BLaER1 treated with 17β-estradiol and CSF1 and Interleukin-3, amounts not matched to agents 10 nM and 100 nM (cell line): Measurements from ENCODE around the gene CCDC9B.
A peak's percentile ranks its signal among the peaks of the same experiment; 100 is the strongest.

Experiments
- H3K27ac ChIP-seq, 11 experiments: shearing (Covaris generic); formaldehyde crosslinking; 2 replicates each; pipeline ENCODE4 v1.8.1; 2022
- H3K27me3 ChIP-seq, 11 experiments: shearing (Covaris generic); formaldehyde crosslinking; 2 replicates each; pipeline ENCODE4 v1.8.1; 2022
- H3K36me3 ChIP-seq, 11 experiments: shearing (Covaris generic); formaldehyde crosslinking; 2 replicates each; pipeline ENCODE4 v1.8.1; 2022
- H3K4me1 ChIP-seq, 10 experiments: shearing (Covaris generic); formaldehyde crosslinking; 2 replicates each; pipeline ENCODE4 v1.8.1; 2022
- H3K4me2 ChIP-seq, 11 experiments: shearing (Covaris generic); formaldehyde crosslinking; 2 replicates each; pipeline ENCODE4 v1.8.1; 2022
- H3K4me3 ChIP-seq, 10 experiments: shearing (Covaris generic); formaldehyde crosslinking; 2 replicates each; pipeline ENCODE4 v1.8.1; 2022
- H3K9ac ChIP-seq, 11 experiments: shearing (Covaris generic); formaldehyde crosslinking; 2 replicates each; pipeline ENCODE4 v1.8.1; 2022
- H3K9me3 ChIP-seq, 11 experiments: shearing (Covaris generic); formaldehyde crosslinking; replicated peaks in 1 of 11; 2 replicates each; pipeline ENCODE4 v1.8.1; 2022
- H4K20me1 ChIP-seq, 11 experiments: shearing (Covaris generic); formaldehyde crosslinking; 2 replicates each; pipeline ENCODE4 v1.8.1; 2022
- Cebpa-rat ChIP-seq, 11 experiments: shearing (Covaris generic); IDR thresholded peaks; 2 replicates each; pipeline ENCODE4 v1.8.1; 2022

The CCDC9B gene

DNA sequence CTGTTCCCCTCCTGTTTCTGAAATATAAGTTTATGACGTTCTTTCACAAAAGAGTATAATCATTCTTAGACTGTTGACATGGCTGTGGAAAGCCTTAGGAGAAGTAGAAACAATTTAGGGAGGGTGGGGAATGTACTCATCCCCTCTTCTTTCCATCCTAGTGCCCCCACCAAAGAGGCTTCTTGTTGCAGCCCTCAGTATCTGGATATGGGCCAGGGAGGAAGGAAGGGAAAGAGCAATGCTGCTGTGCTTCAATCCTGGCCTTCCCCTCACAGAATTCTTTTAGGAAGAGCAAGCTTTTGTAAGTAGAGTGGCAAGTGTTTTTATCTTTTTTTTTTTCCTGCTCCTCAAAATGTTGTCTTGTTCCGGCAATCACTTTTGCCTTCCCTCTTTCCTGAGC is 15.6 kb downstream of the CCDC9B start:
- Histone ChIP-seq H4K20me1 (peaks cover 0 to 28% (median 3%) of the 10 kb centered on the region in 11 experiments; a peak in 8 of 22 replicates), H3K4me1 (peaks cover 57 to 73% (median 65%) of the 10 kb centered on the region in 10 experiments), H3K27me3 (peaks cover 0 to 45% (median 37%) of the 10 kb centered on the region in 11 experiments; a peak in 18 of 22 replicates), H3K9me3 (no peaks in the 10 kb centered on the region), H3K36me3 (peaks cover 0 to 26% (median 6%) of the 10 kb centered on the region in 11 experiments; a peak in 9 of 22 replicates), H3K4me3 (peak overlapping the region; percentile 78 to 98 (median 90); a peak in 19 of 20 replicates), H3K27ac (peak overlapping the region in 2 of 11 experiments; percentile 80 to 87; a peak in 4 of 22 replicates), H3K4me2 (peak overlapping the region; percentile 95 to 100 (median 98)), H3K9ac (peak overlapping the region in 4 of 11 experiments; percentile 85 to 98 (median 91); a peak in 7 of 22 replicates)
- TF ChIP-seq Cebpa-rat (IDR thresholded peaks at IDR 0.05), result no peak

- Histone ChIP-seq H3K9me3 (no peaks in the 10 kb centered on the region), H3K9ac (peak overlapping the region; percentile 74 to 98 (median 85)), H3K27ac (peak overlapping the region; percentile 59 to 87 (median 69)), H3K36me3 (peaks cover 0 to 21% (median 6%) of the 10 kb centered on the region in 11 experiments; a peak in 9 of 22 replicates), H3K4me2 (peak overlapping the region; percentile 95 to 100 (median 98)), H3K4me1 (peaks cover 48 to 63% (median 55%) of the 10 kb centered on the region in 10 experiments), H3K4me3 (peak overlapping the region; percentile 78 to 98 (median 90)), H4K20me1 (peaks cover 0 to 28% (median 3%) of the 10 kb centered on the region in 11 experiments; a peak in 8 of 22 replicates), H3K27me3 (peaks cover 0 to 45% (median 37%) of the 10 kb centered on the region in 11 experiments; a peak in 18 of 22 replicates)
- TF ChIP-seq Cebpa-rat (IDR thresholded peaks at IDR 0.05), result no peak
Measured at GRCh38 chr15:40323953-40324937, 16.5 kb downstream of the CCDC9B start.

GRCh38 chr15:40323239-40323952 is 17.3 kb downstream of the CCDC9B start, which contains the start of gene INAFM2:
Gene INAFM2 (plus strand): TSS chr15:40323692. CDS start chr15:40324056, 364 bp downstream.
- no peaks in the 10 kb centered on the region for H3K9me3 ChIP-seq
- peak within 1 kb of the TSS; percentile 95 to 100 (median 98) for H3K4me2 ChIP-seq
- peak within 1 kb of the TSS; percentile 59 to 87 (median 69) for H3K27ac ChIP-seq
- no peak for TF ChIP-seq Cebpa-rat (IDR thresholded peaks at IDR 0.05)
- H3K4me3 ChIP-seq, result peak within 1 kb of the TSS; percentile 78 to 98 (median 90)
- peaks cover 0 to 28% (median 1%) of the 10 kb centered on the region in 11 experiments; a peak in 8 of 22 replicates for H4K20me1 ChIP-seq
- peaks cover 41 to 55% (median 48%) of the 10 kb centered on the region in 10 experiments for H3K4me1 ChIP-seq
- H3K36me3 ChIP-seq, result peaks cover 0 to 18% (median 6%) of the 10 kb centered on the region in 11 experiments; a peak in 9 of 22 replicates
- peaks cover 0 to 42% (median 37%) of the 10 kb centered on the region in 11 experiments; a peak in 18 of 22 replicates for H3K27me3 ChIP-seq
- peak within 1 kb of the TSS; percentile 74 to 98 (median 85) for H3K9ac ChIP-seq

- H3K4me3 ChIP-seq, result peak overlapping the region; percentile 78 to 98 (median 90); a peak in 17 of 20 replicates
- peaks cover 0 to 28% (median 0%) of the 10 kb centered on the region in 11 experiments; a peak in 7 of 22 replicates for H4K20me1 ChIP-seq
- no peak for TF ChIP-seq Cebpa-rat (IDR thresholded peaks at IDR 0.05)
- H3K27ac ChIP-seq, result no peak overlapping the region
- peaks cover 0 to 40% (median 37%) of the 10 kb centered on the region in 11 experiments; a peak in 18 of 22 replicates for H3K27me3 ChIP-seq
- peak overlapping the region in 2 of 11 experiments; percentile 87 to 95; a peak in 2 of 22 replicates for H3K9ac ChIP-seq
- H3K9me3 ChIP-seq, result no peaks in the 10 kb centered on the region
- H3K4me2 ChIP-seq, result peak overlapping the region; percentile 95 to 100 (median 98)
- peaks cover 0 to 17% (median 6%) of the 10 kb centered on the region in 11 experiments; a peak in 9 of 22 replicates for H3K36me3 ChIP-seq
- H3K4me1 ChIP-seq, result peaks cover 34 to 55% (median 47%) of the 10 kb centered on the region in 10 experiments
Measured at GRCh38 chr15:40322531-40323238, 18.1 kb downstream of the CCDC9B start.

GRCh38 chr15:40320931-40321371 is 19.8 kb downstream of the CCDC9B start:
- H3K4me2 ChIP-seq, result no peak overlapping the region
- no peak overlapping the region for H3K9ac ChIP-seq
- H3K36me3 ChIP-seq, result peaks cover 0 to under 1% (median 0%) of the 10 kb centered on the region in 11 experiments; a peak in 1 of 22 replicates
- H4K20me1 ChIP-seq, result peaks cover 0 to 23% (median 0%) of the 10 kb centered on the region in 11 experiments; a peak in 6 of 22 replicates
- H3K9me3 ChIP-seq, result no peaks in the 10 kb centered on the region
- no peak overlapping the region for H3K27ac ChIP-seq
- no peak overlapping the region for H3K4me3 ChIP-seq
- no peak for TF ChIP-seq Cebpa-rat (IDR thresholded peaks at IDR 0.05)
- H3K4me1 ChIP-seq, result peaks cover 34 to 51% (median 42%) of the 10 kb centered on the region in 10 experiments
- peaks cover 0 to 24% (median 23%) of the 10 kb centered on the region in 11 experiments; a peak in 18 of 22 replicates for H3K27me3 ChIP-seq

GRCh38 chr15:40320409-40320808 is 20.3 kb downstream of the CCDC9B start:
- no peak for TF ChIP-seq Cebpa-rat (IDR thresholded peaks at IDR 0.05)
- Histone ChIP-seq H3K36me3 (no peaks in the 10 kb centered on the region), H3K4me2 (no peak overlapping the region), H3K9me3 (no peaks in the 10 kb centered on the region), H3K9ac (no peak overlapping the region), H3K27ac (no peak overlapping the region), H3K27me3 (peaks cover 0 to 18% (median 18%) of the 10 kb centered on the region in 11 experiments; a peak in 18 of 22 replicates), H3K4me3 (no peak overlapping the region), H4K20me1 (peaks cover 0 to 17% (median 0%) of the 10 kb centered on the region in 11 experiments; a peak in 6 of 22 replicates), H3K4me1 (peaks cover 28 to 45% (median 37%) of the 10 kb centered on the region in 10 experiments)

DNA sequence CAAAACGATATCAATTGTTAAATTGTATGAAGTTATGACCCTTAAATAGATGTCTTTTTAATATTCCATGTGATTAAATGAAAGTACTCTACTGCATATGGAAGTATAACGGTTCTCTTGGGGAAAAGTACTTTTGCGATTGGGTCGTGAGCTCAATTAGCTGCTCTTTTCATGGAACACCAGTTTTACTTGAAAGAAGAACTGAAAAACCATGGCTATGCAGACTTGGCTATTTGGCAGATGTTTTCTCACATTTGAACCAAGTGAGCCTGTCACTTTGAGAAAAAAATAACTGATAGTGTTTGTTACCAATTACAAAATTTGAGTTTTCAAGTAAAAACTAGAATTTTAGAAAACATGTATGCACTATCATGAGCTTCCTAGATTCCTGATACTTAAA is 23.2 kb downstream of the CCDC9B start:
- no peak overlapping the region; a peak in 1 of 22 replicates for H3K27ac ChIP-seq
- H3K4me2 ChIP-seq, result peak overlapping the region; percentile 3 to 77 (median 56); a peak in 19 of 22 replicates
- H3K4me1 ChIP-seq, result peaks cover 14 to 51% (median 28%) of the 10 kb centered on the region in 10 experiments
- TF ChIP-seq Cebpa-rat (IDR thresholded peaks at IDR 0.05), result no peak
- H3K27me3 ChIP-seq, result peaks cover 0 to 11% (median 0%) of the 10 kb centered on the region in 11 experiments; a peak in 4 of 22 replicates
- no peaks in the 10 kb centered on the region for H3K36me3 ChIP-seq
- no peaks in the 10 kb centered on the region for H4K20me1 ChIP-seq
- no peak overlapping the region for H3K9ac ChIP-seq
- no peak overlapping the region for H3K4me3 ChIP-seq
- no peaks in the 10 kb centered on the region for H3K9me3 ChIP-seq
